Heart right ventricle (tissue), 16 donors: ENCODE data around the gene ANXA6. TPM values are rescaled to one million over a fixed set of nuclear protein-coding genes. Genes with fewer than 3 reads are reported as not detected.

Experiments used
- ATAC-seq, 8 donors: fragments of 200-7000 bp; cut with Tn5 transposase; one replicate each; pipeline ENCODE4 v1.9.1; 2020; ENCODE audit warnings: mild to moderate bottlenecking in 8 of 8, moderate library complexity in 8 of 8, moderate number of reproducible peaks in 1 of 8
- DNase-seq, 2 donors: peaks; one replicate each; pipeline ENCODE4 v3.0.0-alpha.2; 2020
- H3K27ac ChIP-seq, 10 donors: fragments of 200-600 bp; sonication (generic) in 2 of 10; one replicate each; pipeline versions ENCODE4 v1.5.0 to v1.8.0; 2020 to 2022; ENCODE audit warnings: mild to moderate bottlenecking in 3 of 10
- H3K27me3 ChIP-seq, 7 donors: fragments of 200-600 bp; one replicate each; pipeline ENCODE4 v1.8.0; 2021 to 2022; ENCODE audit warnings: mild to moderate bottlenecking in 2 of 7
- H3K36me3 ChIP-seq, 9 donors: fragments of 200-600 bp; sonication (generic) in 1 of 9; one replicate each; pipeline versions ENCODE4 v1.5.0 to v1.8.0; 2020 to 2022; ENCODE audit warnings: mild to moderate bottlenecking in 2 of 9
- H3K4me1 ChIP-seq, 9 donors: fragments of 200-600 bp; sonication (generic) in 1 of 9; one replicate each; pipeline versions ENCODE4 v1.5.0 to v1.8.0; 2020 to 2022; ENCODE audit warnings: mild to moderate bottlenecking in 4 of 9
- H3K4me3 ChIP-seq, 10 donors: fragments of 200-600 bp; sonication (generic) in 2 of 10; one replicate each; pipeline versions ENCODE4 v1.5.0 to v1.8.0; 2020 to 2022; ENCODE audit warnings: mild to moderate bottlenecking in 7 of 10, moderate library complexity in 2 of 10
- H3K9me3 ChIP-seq, 11 donors: fragments of 200-600 bp in 10 of 11; sonication (generic) in 2 of 11; one replicate each; pipeline versions ENCODE4 v1.5.0 to v1.8.0; 2013 to 2022; ENCODE audit warnings: mild to moderate bottlenecking in 2 of 11, control low read depth in 1 of 11, moderate library complexity in 1 of 11
- WGBS, 2 donors: extraction: QIAGEN DNeasy Blood & Tissue Kit; methylation state at CpG; one replicate each; pipeline ENCODE4 v1.1.7; 2013; ENCODE audit warnings: inconsistent platforms in 1 of 2; 5-methylcytosine and 5-hydroxymethylcytosine counted together
- intact Hi-C, 10 donors: fragments of 100-400 bp; cut with DNase I; formaldehyde crosslinking; loops; one replicate each; pipeline versions ENCODE4 v1.11.1 to v1.14.2; 2022
- polyA plus RNA-seq, 2 donors: library from polyadenylated mRNA; stranded (reverse); fragments of 200-250 nt; gene quantifications; one replicate each; pipeline ENCODE4 v1.2.3, GENCODE V29; 2013
- total RNA-seq, 10 donors: library from RNA; stranded (reverse); fragmentation: NEBNext Ultra II Directional in 3 of 10; extraction: Animal tissue kit (Norgen Biotek cat#: 25700) in 3 of 10; gene quantifications; one replicate each; pipeline versions ENCODE4 v1.2.1 to v1.2.4, GENCODE V29; 2021 to 2023
- TF ChIP-seq, protein P1 (sequence below), 9 donors: fragments of 200-600 bp; sonication (generic) in 2 of 9; IDR thresholded peaks; one replicate each; pipeline versions ENCODE4 v1.5.0 to v1.8.0; 2021 to 2022; ENCODE audit warnings: antibody characterized with exemption in 9 of 9, mild to moderate bottlenecking in 5 of 9, moderate library complexity in 1 of 9
- donor health status: Arrhythmogenic right ventricular cardiomyopathy.
- donor health status: ischemic (EF 13 %, LVEDD 7.1; RV severe dilation, severe dysfunction).
- donor health status: healthy with polysubstance abuse.
- donor health status: DM: no; HTN: yes; CAD: no.
- donor health status: DM: no; HTN: no; CAD: no.
- donor health status: ischemic (EF 25% LVEDD 6.9; RV normal size, moderate dysfunction).
- donor health status: ischemic (EF 25% LVEDD 5.7; RV mildly dilated, moderate dysfunction).
- donor health status: healthy.
- donor health status: DM: yes; HTN: yes; CAD: no.
- donor health status: Ischemic cardiomyopathy.
- donor health status: ischemic (EF 35%, LVEDD 5.7; RV mildly dilated, moderate dysfunction).
- donor health status: nonischemic (EF 11% LVEDD 7.7; RV severe dilation, severe dysfunction).
- donor health status: DM: yes; HTN: yes; CAD: no.
- donor health status: PGD.
- donor health status: ischemic (EF 29% LVEDD 5.4; RV normal size, mild dysfunction).
- donor health status: nonischemic (EF 23%, LVEDD 6.1; RV moderate dilation, normal function).

ANXA6 gene
- total and polyA plus RNA-seq, 12 donors, result 137 to 275 (median 218) TPM

DNA sequence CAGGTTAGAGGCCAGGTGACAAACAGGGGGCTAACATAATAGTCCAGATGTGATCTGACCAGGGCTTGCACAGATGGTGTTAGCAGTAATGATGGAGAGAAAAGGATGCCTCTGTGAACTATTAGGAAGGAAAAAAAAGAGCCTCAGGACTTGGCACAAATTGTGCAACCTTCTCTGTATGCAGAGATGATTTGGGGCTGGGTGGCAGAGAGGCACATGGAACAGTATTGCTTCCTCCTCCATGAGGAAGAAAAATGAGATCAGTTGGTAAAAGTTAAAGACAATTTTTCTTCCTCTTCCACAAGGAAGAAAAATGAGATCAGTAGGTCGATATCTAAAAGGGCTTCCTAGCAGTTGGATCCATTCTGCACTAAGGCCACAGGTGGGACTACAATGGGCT, 13.9 kb upstream of the ANXA6 start:
- TF ChIP-seq, protein P1, sequence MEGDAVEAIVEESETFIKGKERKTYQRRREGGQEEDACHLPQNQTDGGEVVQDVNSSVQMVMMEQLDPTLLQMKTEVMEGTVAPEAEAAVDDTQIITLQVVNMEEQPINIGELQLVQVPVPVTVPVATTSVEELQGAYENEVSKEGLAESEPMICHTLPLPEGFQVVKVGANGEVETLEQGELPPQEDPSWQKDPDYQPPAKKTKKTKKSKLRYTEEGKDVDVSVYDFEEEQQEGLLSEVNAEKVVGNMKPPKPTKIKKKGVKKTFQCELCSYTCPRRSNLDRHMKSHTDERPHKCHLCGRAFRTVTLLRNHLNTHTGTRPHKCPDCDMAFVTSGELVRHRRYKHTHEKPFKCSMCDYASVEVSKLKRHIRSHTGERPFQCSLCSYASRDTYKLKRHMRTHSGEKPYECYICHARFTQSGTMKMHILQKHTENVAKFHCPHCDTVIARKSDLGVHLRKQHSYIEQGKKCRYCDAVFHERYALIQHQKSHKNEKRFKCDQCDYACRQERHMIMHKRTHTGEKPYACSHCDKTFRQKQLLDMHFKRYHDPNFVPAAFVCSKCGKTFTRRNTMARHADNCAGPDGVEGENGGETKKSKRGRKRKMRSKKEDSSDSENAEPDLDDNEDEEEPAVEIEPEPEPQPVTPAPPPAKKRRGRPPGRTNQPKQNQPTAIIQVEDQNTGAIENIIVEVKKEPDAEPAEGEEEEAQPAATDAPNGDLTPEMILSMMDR (IDR thresholded peaks at IDR 0.05), result no peak
- H3K27me3 ChIP-seq, result no peaks in the 10 kb centered on the region
- no peak for DNase-seq
- no peaks in the 10 kb centered on the region for H3K36me3 ChIP-seq
- intact Hi-C loops, result loop anchor here in 1 of 10 donors (10.0 kb wide), 1 partner anchor 63 kb away; no protein-coding TSS in a partner anchor
- no peaks in the 10 kb centered on the region for H3K9me3 ChIP-seq
- peaks cover 0 to 22% (median 6%) of the 10 kb centered on the region in 9 donors for H3K4me1 ChIP-seq
- no peak for ATAC-seq
- no peak overlapping the region for H3K4me3 ChIP-seq
- H3K27ac ChIP-seq, result no peak overlapping the region
- 83 to 84% methylated on average over 1 of the region's 1 CpG for WGBS, 2 donors

DNA sequence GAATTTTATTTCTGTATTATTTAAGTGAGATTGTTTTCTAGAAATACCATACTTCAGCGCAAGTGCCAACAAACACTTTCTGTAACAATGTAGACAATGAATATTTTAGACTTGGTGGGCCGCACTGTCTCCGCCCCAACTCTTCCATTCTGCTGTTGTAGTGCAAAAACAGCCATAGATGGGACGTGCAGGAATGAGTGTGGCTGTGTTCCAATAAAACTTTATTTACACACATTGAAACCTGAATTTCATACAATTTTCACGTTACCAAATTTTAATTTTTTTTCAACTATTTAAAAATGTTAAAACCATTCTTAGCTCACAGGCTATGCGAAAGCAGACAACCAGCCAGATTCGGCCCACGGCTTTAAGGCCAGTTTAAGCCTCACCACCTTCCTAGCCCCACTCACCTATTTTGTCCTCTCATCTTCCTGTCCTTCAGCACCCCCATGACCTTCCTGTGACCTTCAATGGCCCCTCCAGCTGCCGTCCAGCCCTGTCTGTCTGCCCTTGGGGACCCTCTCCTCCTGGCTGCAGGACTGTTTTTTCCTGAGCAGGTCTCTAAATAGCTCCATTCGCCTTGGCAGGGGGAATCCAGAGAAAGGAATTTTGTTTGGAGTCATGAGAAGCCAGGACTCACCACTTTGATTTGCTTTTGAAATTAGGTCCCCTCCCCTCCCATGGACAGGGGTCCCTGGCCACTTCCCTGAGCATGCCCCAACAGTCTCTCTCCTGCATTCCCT, 11.2 kb upstream of the ANXA6 start:
- ATAC-seq (no peak), DNase-seq (no peak)
- H3K4me3 ChIP-seq, result no peak overlapping the region
- H3K27ac ChIP-seq, result no peak overlapping the region
- H3K27me3 ChIP-seq, result no peaks in the 10 kb centered on the region
- 42 to 74% methylated on average over 10 of the region's 10 CpGs for WGBS, 2 donors
- peaks cover 3 to 22% (median 13%) of the 10 kb centered on the region in 9 donors for H3K4me1 ChIP-seq
- TF ChIP-seq, protein P1 (IDR thresholded peaks at IDR 0.05), result no peak
- intact Hi-C loops, result loop anchor here in 5 of 10 donors (2.0 to 10.0 kb wide), 5 partner anchors 66 to 166 kb away; no protein-coding TSS in a partner anchor
- H3K9me3 ChIP-seq, result no peaks in the 10 kb centered on the region
- H3K36me3 ChIP-seq, result no peaks in the 10 kb centered on the region

DNA sequence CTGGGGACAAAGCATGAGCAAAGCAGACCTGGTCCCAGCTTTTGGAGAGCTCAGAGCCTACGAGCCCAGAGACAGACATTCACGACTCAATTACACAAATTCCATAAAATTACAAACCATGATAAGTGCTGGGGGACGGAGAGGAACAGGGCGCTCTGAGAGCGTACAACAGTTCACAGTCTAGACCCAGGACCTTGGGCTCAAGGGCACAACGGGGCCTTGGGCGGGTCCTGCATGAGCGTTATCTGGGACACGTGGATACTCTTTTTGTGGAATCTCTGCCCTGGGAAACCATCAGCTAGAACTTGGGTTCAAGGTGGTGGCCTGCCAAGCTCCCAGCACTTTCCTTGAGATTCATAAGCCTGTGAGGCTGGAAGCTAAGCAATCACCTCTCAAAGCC, 9.4 kb upstream of the ANXA6 start:
- Histone ChIP-seq H3K36me3 (no peaks in the 10 kb centered on the region), H3K4me3 (no peak overlapping the region), H3K4me1 (peaks cover 3 to 21% (median 13%) of the 10 kb centered on the region in 9 donors), H3K27me3 (no peaks in the 10 kb centered on the region), H3K27ac (no peak overlapping the region), H3K9me3 (no peaks in the 10 kb centered on the region)
- 65 to 66% methylated on average over 9 of the region's 9 CpGs for WGBS, 2 donors
- TF ChIP-seq, protein P1 (IDR thresholded peaks at IDR 0.05), result no peak
- ATAC-seq, result no peak
- DNase-seq, result no peak
- intact Hi-C loops, result loop anchor here in 6 of 10 donors (2.0 to 10.0 kb wide), 5 partner anchors 40 to 165 kb away; no protein-coding TSS in a partner anchor

DNA sequence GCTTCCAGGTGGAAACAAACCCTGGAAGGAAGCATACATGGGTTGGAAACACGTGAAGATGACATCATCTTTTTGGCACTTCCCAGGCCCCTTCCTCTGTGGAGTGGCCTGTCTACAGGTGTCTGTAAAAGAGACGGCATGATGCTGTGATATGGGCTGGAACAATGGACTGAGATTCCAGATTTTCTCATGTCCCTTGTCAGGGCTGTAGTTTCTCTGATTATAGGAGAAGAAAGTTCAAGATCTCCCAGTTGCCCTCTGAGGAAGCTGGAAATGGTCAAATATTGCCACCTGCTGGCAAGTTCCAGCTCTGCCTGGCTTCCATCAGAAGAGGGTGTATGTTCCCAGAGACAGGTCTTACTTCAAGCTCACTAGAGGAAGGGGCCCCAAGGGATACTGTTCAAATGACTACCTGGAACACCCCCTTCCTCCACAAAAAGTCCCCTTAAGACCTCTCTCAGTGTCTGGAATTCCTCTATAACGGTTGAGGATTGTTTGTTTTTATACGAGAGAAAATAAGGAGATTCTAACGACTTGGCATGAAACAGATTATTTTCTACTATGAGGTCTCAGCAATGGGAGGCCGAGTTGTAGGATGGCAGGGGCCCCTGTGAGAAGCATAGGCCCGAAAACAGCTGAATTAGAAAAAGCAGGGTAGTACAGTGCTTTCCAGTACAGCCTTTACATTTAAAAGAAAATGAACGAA, 7.3 kb upstream of the ANXA6 start:
- WGBS, 2 donors, result 34 to 37% methylated on average over 8 of the region's 8 CpGs
- Histone ChIP-seq H3K4me1 (peaks cover 3 to 21% (median 13%) of the 10 kb centered on the region in 9 donors), H3K4me3 (no peak overlapping the region), H3K36me3 (no peaks in the 10 kb centered on the region), H3K9me3 (no peaks in the 10 kb centered on the region), H3K27me3 (no peaks in the 10 kb centered on the region), H3K27ac (peak overlapping the region in 3 of 10 donors; percentile 3 to 12 (median 9))
- peak; percentile 61 to 84 for DNase-seq
- intact Hi-C loops, result loop anchor here (1.0 to 10.0 kb wide), 12 partner anchors 38 to 163 kb away; no protein-coding TSS in a partner anchor
- ATAC-seq, result peak; percentile 82 to 94 (median 91)
- TF ChIP-seq, protein P1 (IDR thresholded peaks at IDR 0.05), result peak; percentile 79 to 99 (median 90)
